Suprapubic skin (tissue), 3 donors: ENCODE results near the gene OR52E5.

Experiments
- POLR2AphosphoS5 ChIP-seq, 3 donors: sonication (generic); formaldehyde crosslinking; IDR thresholded peaks; one replicate each; pipeline ENCODE4 v1.6.1; 2017; ENCODE audit warnings: antibody characterized with exemption in 3 of 3
- TF ChIP-seq, protein P1 (sequence below), 2 donors: fragments of 200-600 bp in 1 of 2; fragments of 450-650 bp in 1 of 2; sonication (generic) in 1 of 2; IDR thresholded peaks; one replicate each; pipeline ENCODE4 v1.5.1; 2016 to 2019; ENCODE audit warnings: antibody characterized with exemption in 2 of 2, mild to moderate bottlenecking in 1 of 2, moderate library complexity in 1 of 2

DNA sequence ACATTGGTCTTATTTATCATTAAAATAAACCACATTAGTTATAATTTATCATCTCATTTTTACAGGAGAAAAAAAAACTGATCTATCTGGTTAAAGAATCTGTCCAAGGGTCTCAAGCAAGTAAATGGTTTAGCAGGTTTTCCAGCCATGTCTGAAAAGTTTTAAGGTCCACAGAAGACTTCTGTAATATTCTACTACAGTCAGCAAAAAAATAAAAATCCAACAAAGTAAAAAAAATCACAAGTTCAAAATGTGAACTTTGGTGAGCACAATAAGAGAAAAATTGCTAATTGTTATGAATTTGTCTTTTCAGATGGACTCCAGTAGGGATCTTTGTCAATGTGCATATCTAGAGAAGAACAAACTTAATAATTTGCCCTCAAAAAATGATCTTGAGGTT lies 11.3 kb upstream of the OR52E5 start:
- TF ChIP-seq, protein P1, sequence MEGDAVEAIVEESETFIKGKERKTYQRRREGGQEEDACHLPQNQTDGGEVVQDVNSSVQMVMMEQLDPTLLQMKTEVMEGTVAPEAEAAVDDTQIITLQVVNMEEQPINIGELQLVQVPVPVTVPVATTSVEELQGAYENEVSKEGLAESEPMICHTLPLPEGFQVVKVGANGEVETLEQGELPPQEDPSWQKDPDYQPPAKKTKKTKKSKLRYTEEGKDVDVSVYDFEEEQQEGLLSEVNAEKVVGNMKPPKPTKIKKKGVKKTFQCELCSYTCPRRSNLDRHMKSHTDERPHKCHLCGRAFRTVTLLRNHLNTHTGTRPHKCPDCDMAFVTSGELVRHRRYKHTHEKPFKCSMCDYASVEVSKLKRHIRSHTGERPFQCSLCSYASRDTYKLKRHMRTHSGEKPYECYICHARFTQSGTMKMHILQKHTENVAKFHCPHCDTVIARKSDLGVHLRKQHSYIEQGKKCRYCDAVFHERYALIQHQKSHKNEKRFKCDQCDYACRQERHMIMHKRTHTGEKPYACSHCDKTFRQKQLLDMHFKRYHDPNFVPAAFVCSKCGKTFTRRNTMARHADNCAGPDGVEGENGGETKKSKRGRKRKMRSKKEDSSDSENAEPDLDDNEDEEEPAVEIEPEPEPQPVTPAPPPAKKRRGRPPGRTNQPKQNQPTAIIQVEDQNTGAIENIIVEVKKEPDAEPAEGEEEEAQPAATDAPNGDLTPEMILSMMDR (IDR thresholded peaks at IDR 0.05): no peak
- no peak for TF ChIP-seq POLR2AphosphoS5 (IDR thresholded peaks at IDR 0.05)
